IPS DF 6.9 (cell line): ENCODE data around the gene YBX3.

Experiments used
- DNase-seq: peaks from one replicate; pipeline ENCODE4 v3.0.0-alpha.2; 2013; ENCODE audit warnings: low read depth, low spot score
- H3K27ac ChIP-seq: one replicate; pipeline ENCODE4 v1.5.1; 2013; ENCODE audit warnings: low read length, control low read depth
- H3K27me3 ChIP-seq: 2 replicates; pipeline ENCODE4 v1.6.1; 2013; ENCODE audit warnings: mild to moderate bottlenecking, low read length; ENCODE audit not compliant: control insufficient read depth, insufficient read depth
- H3K36me3 ChIP-seq: 2 replicates; pipeline ENCODE4 v1.6.1; 2013; ENCODE audit warnings: low read length; ENCODE audit not compliant: control insufficient read depth, insufficient read depth
- H3K4me1 ChIP-seq: 2 replicates; pipeline ENCODE4 v1.6.1; 2013; ENCODE audit warnings: low read length; ENCODE audit not compliant: control insufficient read depth, insufficient read depth
- H3K4me3 ChIP-seq: 2 replicates; pipeline ENCODE4 v1.5.1; 2013; ENCODE audit warnings: mild to moderate bottlenecking, low read length
- H3K9me3 ChIP-seq: 2 replicates; pipeline ENCODE4 v1.6.1; 2013; ENCODE audit warnings: low read length, inconsistent platforms; ENCODE audit not compliant: control insufficient read depth, insufficient read depth
- WGBS: extraction: QIAGEN DNeasy Blood & Tissue Kit; methylation state at CpG from one replicate; pipeline ENCODE4 v1.1.7; 2013; ENCODE audit warnings: mixed read lengths, missing lambda C conversion rate; ENCODE audit not compliant: insufficient read length, insufficient coverage; 5-methylcytosine and 5-hydroxymethylcytosine counted together

YBX3 gene

DNA sequence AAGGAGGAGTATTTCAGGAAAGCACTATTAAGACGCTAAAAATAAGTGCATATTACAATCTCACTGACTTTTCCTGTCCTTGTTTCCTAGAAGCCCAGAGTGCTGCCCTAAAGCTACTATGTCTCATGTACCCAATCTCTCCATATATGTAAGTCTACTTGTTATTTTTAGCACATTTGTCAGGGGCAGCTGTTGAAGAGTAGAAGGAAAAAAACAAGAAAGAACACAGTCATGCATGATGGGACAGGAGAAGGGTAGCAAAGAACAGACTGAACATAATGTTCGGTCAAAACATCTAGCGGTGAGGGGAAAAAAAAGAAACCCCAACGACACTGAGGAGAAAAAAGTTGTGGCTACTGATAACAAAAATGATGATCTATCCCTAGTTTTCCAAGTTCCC, 14.3 kb downstream of the YBX3 start:
- Histone ChIP-seq H3K9me3 (no peaks in the 10 kb centered on the region), H3K27me3 (no peaks in the 10 kb centered on the region), H3K36me3 (peaks cover 16% of the 10 kb centered on the region; the same call in 1 of the 2 replicates), H3K27ac (no peak overlapping the region), H3K4me1 (no peaks in the 10 kb centered on the region), H3K4me3 (no peak overlapping the region)
- no peak for DNase-seq
- no CpG with 5 or more reads among the region's 4 CpGs for whole genome bisulfite sequencing

DNA sequence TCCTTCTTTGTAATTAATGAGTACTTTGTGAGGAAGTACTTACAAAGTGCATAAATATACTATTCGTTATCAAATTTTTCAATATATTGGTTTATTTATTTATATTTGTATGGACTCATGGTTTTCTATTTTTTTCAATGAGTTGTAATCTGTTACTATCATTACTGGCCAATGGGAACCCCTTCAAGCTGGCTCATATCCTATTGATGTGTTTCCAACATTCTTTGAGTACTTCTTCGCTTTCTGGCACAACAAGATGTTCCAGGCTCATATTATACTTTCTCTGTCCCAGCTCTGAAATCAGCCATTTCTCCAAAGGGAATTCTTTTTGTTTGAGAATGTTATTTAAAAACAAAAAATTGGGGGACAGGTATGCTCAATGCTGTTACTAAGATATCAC, 17.5 kb downstream of the YBX3 start:
- Histone ChIP-seq H3K27me3 (no peaks in the 10 kb centered on the region), H3K4me1 (no peaks in the 10 kb centered on the region), H3K27ac (no peak overlapping the region), H3K9me3 (no peaks in the 10 kb centered on the region), H3K36me3 (peaks cover 21% of the 10 kb centered on the region; the same call in 1 of the 2 replicates), H3K4me3 (no peak overlapping the region)
- no CpG with 5 or more reads among the region's 2 CpGs for WGBS
- DNase-seq: no peak

DNA sequence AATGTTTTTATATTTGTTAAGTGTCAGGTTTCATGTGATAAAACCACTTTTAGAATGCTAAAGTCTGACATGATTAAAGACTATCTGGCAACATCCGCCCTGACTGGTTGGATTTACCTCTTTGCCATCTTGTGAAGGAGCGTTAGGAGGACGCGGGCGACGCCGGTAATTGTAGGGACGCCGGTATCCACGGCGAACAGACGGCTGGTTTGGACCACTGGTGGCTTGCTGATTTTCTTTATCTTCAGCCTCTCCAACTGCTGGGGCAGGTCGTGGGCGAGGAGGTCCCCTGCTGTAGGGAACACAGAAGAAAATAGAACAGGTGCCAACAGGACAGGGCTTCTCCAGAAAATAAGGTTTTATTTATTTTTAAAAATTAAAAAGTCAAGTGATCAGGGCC, 21.3 kb downstream of the YBX3 start:
- H3K27me3 ChIP-seq: no peaks in the 10 kb centered on the region
- WGBS: no CpG with 5 or more reads among the region's 14 CpGs
- no peak overlapping the region for H3K4me3 ChIP-seq
- H3K4me1 ChIP-seq: no peaks in the 10 kb centered on the region
- no peaks in the 10 kb centered on the region for H3K9me3 ChIP-seq
- H3K36me3 ChIP-seq: peaks cover 17% of the 10 kb centered on the region; the same call in 1 of the 2 replicates
- H3K27ac ChIP-seq: no peak overlapping the region
- DNase-seq: no peak

DNA sequence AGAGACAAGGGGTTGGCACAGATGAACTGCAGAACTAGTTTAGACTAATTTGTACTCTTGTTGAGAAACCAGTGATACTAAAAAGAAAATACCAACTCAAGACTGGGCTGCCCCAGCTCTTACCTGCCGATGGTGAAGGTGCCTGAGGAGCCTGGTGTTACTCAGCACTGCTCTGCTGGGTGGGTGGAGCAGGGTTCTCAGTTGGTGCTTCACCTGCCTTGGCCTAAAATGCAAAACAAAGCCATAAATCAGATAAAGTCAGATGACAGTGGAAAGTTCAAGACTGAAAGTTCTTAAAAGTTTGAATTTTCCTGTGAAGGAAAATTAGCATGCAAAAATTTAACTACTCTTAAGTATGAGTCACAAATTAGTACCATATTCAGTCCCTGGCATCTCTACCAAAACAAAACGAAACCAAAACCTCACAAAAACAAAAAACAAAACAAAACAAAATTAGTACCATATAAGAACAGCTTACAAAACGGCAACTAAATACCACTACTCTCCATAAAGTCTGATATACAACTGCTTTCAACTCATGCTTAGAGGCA, 21.9 kb downstream of the YBX3 start:
- no peaks in the 10 kb centered on the region for H3K4me1 ChIP-seq
- H3K36me3 ChIP-seq: peaks cover 17% of the 10 kb centered on the region; the same call in 1 of the 2 replicates
- DNase-seq: no peak
- H3K27ac ChIP-seq: no peak overlapping the region
- no peaks in the 10 kb centered on the region for H3K27me3 ChIP-seq
- no peaks in the 10 kb centered on the region for H3K9me3 ChIP-seq
- H3K4me3 ChIP-seq: no peak overlapping the region
- WGBS: 100% methylated on average over 2 of the region's 3 CpGs

DNA sequence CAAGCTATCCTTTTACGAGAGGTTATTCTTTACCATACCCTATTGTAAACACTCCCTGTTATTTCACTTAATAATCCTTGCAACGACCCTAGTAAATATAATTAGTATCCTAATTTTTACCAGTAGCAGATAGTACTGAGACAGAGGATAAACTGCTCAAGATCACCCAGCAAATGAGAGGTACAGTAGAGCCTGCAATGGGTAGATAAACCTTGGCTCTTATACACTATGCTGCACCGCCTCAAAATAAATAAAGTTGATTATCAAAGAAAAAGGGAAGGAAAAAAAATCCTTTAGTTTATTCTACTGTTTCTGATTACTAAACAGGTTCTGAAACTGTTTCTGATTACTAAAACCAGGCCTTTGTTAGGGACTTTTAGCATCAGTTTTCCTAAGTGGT, 22.5 kb downstream of the YBX3 start:
- Histone ChIP-seq H3K27ac (no peak overlapping the region), H3K36me3 (peaks cover 13% of the 10 kb centered on the region; the same call in 1 of the 2 replicates)
- WGBS: no CpG with 5 or more reads among the region's 3 CpGs

DNA sequence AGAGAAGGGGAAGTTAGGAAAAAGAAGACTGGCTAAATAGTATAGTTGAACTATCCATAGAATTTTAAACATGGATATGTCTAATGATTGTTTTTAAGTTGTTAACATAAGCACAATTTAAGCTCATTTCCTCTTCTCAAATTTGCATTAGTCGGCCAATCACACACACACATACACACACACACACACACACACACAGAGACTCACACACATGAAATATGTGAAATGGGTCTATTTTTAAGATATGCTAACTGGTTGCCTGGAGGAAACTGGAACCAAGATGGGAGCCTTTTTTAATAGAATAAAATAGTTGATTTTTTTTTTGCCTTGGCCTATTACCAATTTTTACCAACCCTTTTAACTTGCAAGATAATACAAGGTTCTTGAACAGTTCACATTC, 25.3 kb downstream of the YBX3 start:
- Histone ChIP-seq H3K4me3 (no peak overlapping the region), H3K36me3 (peaks cover 10% of the 10 kb centered on the region; the same call in 1 of the 2 replicates), H3K27ac (no peak overlapping the region), H3K4me1 (no peaks in the 10 kb centered on the region), H3K9me3 (no peaks in the 10 kb centered on the region), H3K27me3 (no peaks in the 10 kb centered on the region)
- DNase-seq: no peak
- WGBS: no CpG with 5 or more reads among the region's 1 CpG

More for the DNA sequence above, 22.5 kb downstream of the YBX3 start:
- no peak for DNase-seq
- H3K9me3 ChIP-seq: no peaks in the 10 kb centered on the region
- no peak overlapping the region for H3K4me3 ChIP-seq
- no peaks in the 10 kb centered on the region for H3K4me1 ChIP-seq
- no peaks in the 10 kb centered on the region for H3K27me3 ChIP-seq

DNA sequence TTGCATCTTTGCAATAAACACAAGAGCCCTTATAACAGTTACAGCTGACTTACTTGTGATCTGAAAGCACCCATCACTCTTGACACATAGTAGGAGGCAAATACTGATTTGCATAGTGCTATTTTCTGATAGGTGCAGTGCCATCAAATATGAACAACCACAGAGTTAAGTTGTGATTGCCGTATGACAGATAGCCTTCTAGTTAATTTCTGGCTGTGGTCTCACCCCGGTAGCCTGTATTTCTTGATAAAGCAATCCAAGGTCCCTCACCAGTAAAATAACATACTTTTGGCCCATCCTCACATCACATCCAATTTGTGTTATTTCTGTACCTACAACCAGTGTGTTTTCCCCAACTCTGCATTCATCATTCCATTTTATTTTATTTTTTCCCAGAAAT, 26.0 kb downstream of the YBX3 start:
- no peak overlapping the region for H3K4me3 ChIP-seq
- no peak overlapping the region for H3K27ac ChIP-seq
- no CpG with 5 or more reads among the region's 2 CpGs for WGBS
- no peaks in the 10 kb centered on the region for H3K27me3 ChIP-seq
- no peaks in the 10 kb centered on the region for H3K4me1 ChIP-seq
- no peaks in the 10 kb centered on the region for H3K9me3 ChIP-seq
- H3K36me3 ChIP-seq: peaks cover 10% of the 10 kb centered on the region; the same call in 1 of the 2 replicates
- DNase-seq: no peak

DNA sequence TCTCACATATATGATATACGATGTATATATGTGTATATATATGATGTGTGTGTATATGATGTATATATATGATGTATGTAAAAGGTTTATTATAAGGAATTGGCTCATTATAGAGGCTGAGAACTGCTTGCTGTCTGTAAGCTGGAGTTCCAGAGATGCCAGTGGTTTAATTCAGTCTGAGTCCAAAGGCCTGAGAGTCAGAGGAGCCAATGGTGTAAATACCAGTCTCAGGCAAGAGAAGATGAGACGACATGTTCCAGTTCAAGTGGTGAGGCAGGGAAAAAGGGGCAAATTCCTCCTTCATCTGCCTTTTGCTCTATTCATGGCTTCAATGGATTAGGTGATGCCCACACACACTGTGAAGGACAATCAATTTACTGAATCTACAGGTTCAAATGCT, 32.2 kb downstream of the YBX3 start:
- Histone ChIP-seq H3K27me3 (no peaks in the 10 kb centered on the region), H3K27ac (no peak overlapping the region), H3K4me1 (no peaks in the 10 kb centered on the region), H3K4me3 (no peak overlapping the region), H3K9me3 (no peaks in the 10 kb centered on the region), H3K36me3 (no peaks in the 10 kb centered on the region)
- WGBS: 100% methylated on average over 1 of the region's 2 CpGs
- DNase-seq: no peak

DNA sequence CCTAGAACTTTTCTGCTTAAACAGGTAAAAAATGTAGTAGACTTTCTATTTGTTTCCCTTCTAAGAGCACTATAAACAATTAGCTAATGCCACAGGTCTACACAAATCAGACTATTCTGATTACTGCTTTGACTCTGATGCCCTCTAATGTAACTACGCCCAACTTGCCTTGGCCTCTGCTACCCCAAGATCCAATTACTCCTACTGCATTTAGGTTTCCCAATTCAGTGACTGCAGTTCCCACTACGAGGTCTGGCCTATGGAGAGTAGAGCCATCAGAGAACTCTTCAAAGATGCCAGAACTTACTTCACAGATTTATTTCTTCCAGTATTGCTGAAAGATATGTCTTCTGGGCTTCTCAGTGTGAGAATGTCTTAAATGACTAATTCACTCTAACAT, 34.0 kb downstream of the YBX3 start:
- Histone ChIP-seq H3K4me1 (no peaks in the 10 kb centered on the region), H3K4me3 (no peak overlapping the region)
- WGBS: no CpG with 5 or more reads among the region's 2 CpGs

DNA sequence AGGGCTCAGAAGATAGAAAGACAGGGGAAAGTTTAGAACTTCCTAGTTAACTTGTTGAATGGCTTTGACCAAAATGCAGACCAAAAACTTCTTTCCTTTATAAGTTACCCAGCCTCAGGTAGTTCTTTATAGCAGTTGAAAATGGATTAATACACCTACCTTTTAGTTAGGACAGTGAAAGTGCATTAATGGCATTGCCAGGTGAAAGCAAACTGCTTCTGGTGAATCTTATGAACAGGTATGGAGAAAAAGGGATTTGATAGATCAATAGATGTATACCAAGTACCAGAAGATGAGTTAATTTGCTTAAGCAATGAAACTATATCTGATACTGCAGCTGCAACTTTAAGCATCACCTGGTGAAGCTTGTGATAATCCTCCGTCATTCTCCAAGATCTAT, 35.1 kb downstream of the YBX3 start:
- H3K27me3 ChIP-seq: 0 out of 2 replicates have a peak, but pooled peaks cover 2% of the 10 kb centered on the region
- no peaks in the 10 kb centered on the region for H3K9me3 ChIP-seq
- DNase-seq: no peak
- H3K27ac ChIP-seq: no peak overlapping the region
- H3K36me3 ChIP-seq: no peaks in the 10 kb centered on the region
- no peak overlapping the region for H3K4me3 ChIP-seq
- no peaks in the 10 kb centered on the region for H3K4me1 ChIP-seq
- no CpG with 5 or more reads among the region's 1 CpG for WGBS

More for the DNA sequence above, 34.0 kb downstream of the YBX3 start:
- no peaks in the 10 kb centered on the region for H3K36me3 ChIP-seq
- no peaks in the 10 kb centered on the region for H3K9me3 ChIP-seq
- no peak for DNase-seq
- 0 out of 2 replicates have a peak, but pooled peaks cover 2% of the 10 kb centered on the region for H3K27me3 ChIP-seq
- no peak overlapping the region for H3K27ac ChIP-seq
